Hematopoietic multipotent progenitor cell (in vitro differentiated cells): ENCODE data around the gene RD3L. TPM values are rescaled to one million over a fixed set of nuclear protein-coding genes. Genes with fewer than 3 reads are reported as not detected.

Experiments used
- DNase-seq, 3 donors: peaks; one replicate each; pipeline ENCODE4 v3.0.0-alpha.2; 2011 to 2015; ENCODE audit warnings: low read depth in 2 of 3, low spot score in 2 of 3
- total RNA-seq: library from RNA; depleted of rRNA; stranded (reverse); fragments of >200 nt; gene quantifications from one replicate; pipeline ENCODE4 v1.2.3, GENCODE V29; 2012

The RD3L gene
- not detected for total RNA-seq

GRCh38 chr14:103941973-103942736, at the start of gene RD3L:
Gene RD3L, minus strand, starts transcription at chr14:103942529. Its CDS starts 834 bp downstream, at chr14:103941695.
- no peak for DNase-seq

GRCh38 chr14:103989964-103990363, 47.6 kb upstream of the RD3L start:
- no peak for DNase-seq

- DNase-seq, result no peak
Observed at GRCh38 chr14:103989034-103989433, 46.7 kb upstream of the RD3L start.

GRCh38 chr14:103984196-103984595, 41.9 kb upstream of the RD3L start:
- no peak for DNase-seq

GRCh38 chr14:103980623-103981238, 38.4 kb upstream of the RD3L start:
- DNase-seq, result peak in 2 of 3 donors; percentile 10 to 14

- DNase-seq, result no peak
Observed at GRCh38 chr14:103974575-103974974, 32.2 kb upstream of the RD3L start.

- no peak for DNase-seq
Observed at GRCh38 chr14:103973354-103973753, 31.0 kb upstream of the RD3L start.

GRCh38 chr14:103969961-103970360, 27.6 kb upstream of the RD3L start:
- DNase-seq, result no peak

GRCh38 chr14:103966631-103967030, 24.3 kb upstream of the RD3L start:
- DNase-seq, result no peak

GRCh38 chr14:103961928-103962578, 19.7 kb upstream of the RD3L start:
- no peak for DNase-seq

- DNase-seq, result no peak
Observed at GRCh38 chr14:103960457-103961055, 18.2 kb upstream of the RD3L start.

GRCh38 chr14:103949131-103949790, 6.9 kb upstream of the RD3L start:
- DNase-seq, result no peak

GRCh38 chr14:103948442-103948841, 6.1 kb upstream of the RD3L start:
- no peak for DNase-seq

- no peak for DNase-seq
Observed at GRCh38 chr14:103946975-103947374, 4.6 kb upstream of the RD3L start.

- no peak for DNase-seq
Observed at GRCh38 chr14:103943673-103944072, 1.3 kb upstream of the RD3L start.

- DNase-seq, result no peak
Observed at GRCh38 chr14:103941462-103941861, 867 bp downstream of the RD3L start.

- DNase-seq, result no peak
Observed at GRCh38 chr14:103935102-103935501, 7.2 kb downstream of the RD3L start.

GRCh38 chr14:103932791-103933490, 9.4 kb downstream of the RD3L start:
- no peak for DNase-seq

GRCh38 chr14:103931422-103931821, 10.9 kb downstream of the RD3L start:
- DNase-seq, result peak in 2 of 3 donors; percentile 27 to 59

GRCh38 chr14:103930051-103930604, 12.2 kb downstream of the RD3L start:
- DNase-seq, result no peak
